ENCODE measurements around the gene ME3.
A peak's percentile ranks its signal among the peaks of the same experiment; 100 is the strongest.
"Not testable (repeated sequence)": the region's sequence is repeated elsewhere in the genome, so short reads cannot be mapped to it uniquely, and the experiment has no call there.

ME3 gene

DNA sequence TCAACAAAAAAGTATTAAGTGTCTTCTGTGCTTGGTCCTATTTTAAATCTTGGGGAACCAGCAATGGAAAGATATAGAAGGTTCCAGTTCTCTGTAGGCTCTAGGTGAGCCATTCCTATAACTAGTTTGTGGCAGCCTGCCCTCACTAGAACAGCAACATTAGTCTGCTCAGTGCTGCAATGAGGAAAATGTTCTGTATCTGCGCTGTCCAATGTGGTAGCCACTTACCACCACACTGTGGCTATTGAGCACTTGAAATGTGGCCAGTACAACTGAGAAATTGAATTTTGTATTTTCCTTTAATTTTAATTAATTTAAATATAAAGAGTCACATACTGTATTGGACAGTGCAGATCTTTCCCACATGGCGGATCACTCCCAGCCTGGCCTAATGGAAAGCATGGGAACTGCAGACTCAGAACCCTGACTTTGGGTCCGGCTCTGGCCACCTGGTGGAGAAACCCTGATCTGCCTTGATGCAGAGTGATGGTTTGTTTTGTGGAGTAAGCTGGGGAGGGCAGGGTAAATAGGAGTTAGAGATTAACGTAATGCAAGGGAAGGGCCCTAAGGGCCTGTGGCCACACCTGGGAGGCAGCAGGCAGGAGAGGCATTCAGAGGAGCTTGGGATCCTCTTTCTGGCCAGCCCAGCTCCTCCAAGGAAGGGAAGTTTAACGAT is 101.0 kb downstream of the ME3 start:
- no peak for DNase-seq (ENCODE audit: low read depth)
- TF ChIP-seq, protein P1, sequence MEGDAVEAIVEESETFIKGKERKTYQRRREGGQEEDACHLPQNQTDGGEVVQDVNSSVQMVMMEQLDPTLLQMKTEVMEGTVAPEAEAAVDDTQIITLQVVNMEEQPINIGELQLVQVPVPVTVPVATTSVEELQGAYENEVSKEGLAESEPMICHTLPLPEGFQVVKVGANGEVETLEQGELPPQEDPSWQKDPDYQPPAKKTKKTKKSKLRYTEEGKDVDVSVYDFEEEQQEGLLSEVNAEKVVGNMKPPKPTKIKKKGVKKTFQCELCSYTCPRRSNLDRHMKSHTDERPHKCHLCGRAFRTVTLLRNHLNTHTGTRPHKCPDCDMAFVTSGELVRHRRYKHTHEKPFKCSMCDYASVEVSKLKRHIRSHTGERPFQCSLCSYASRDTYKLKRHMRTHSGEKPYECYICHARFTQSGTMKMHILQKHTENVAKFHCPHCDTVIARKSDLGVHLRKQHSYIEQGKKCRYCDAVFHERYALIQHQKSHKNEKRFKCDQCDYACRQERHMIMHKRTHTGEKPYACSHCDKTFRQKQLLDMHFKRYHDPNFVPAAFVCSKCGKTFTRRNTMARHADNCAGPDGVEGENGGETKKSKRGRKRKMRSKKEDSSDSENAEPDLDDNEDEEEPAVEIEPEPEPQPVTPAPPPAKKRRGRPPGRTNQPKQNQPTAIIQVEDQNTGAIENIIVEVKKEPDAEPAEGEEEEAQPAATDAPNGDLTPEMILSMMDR (IDR thresholded peaks at IDR 0.05; ENCODE audit: low read depth, low read length, missing control alignments) = peak; percentile 40
- H3K4me3 ChIP-seq (ENCODE audit: low read depth, low read length) = no peak overlapping the region

DNA sequence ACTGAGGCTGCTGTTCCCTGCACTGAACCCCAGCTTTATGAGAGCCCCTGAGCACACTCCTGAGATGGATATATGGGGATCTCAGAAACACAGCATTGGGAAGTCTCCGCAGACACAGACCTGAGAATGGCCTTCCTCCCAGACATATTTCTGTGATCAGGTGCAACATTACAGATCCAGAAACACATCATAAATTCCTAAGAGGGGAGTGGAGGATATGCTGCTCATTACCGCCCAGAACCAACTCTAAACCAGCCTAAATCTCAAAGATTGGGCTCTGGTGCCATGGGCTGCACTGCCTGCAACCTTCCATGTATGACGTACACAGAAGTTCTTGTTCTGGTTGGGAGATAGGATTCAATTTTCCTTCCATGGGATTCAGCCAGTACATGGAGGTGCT is 102.0 kb downstream of the ME3 start:
- H3K4me3 ChIP-seq (ENCODE audit: low read depth, low read length) = no peak overlapping the region
- DNase-seq (ENCODE audit: low read depth) = no peak
- TF ChIP-seq, protein P1 (IDR thresholded peaks at IDR 0.05; ENCODE audit: low read depth, low read length, missing control alignments) = no peak

DNA sequence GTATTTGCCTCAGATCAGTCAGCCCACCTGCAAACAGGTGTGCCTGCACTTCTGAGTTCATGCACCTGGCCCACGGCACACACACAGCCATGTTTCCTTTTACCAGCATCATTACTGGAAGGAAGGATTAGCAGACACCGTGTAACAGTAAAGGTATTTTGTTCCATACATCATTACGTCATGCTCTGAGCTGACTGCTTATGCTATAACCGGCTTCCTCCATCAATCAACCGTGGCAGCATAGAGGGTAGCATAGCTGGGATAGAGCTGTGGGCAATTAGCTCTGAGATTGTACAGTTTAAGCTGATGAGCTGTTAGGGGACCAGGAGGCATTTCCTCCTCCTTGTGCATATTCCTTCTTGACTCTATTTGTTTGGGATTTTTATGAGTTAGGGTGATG is 102.4 kb downstream of the ME3 start:
- no peak overlapping the region for H3K4me3 ChIP-seq (ENCODE audit: low read depth, low read length)
- TF ChIP-seq, protein P1 (IDR thresholded peaks at IDR 0.05; ENCODE audit: low read depth, low read length, missing control alignments) = no peak
- no peak for DNase-seq (ENCODE audit: low read depth)

DNA sequence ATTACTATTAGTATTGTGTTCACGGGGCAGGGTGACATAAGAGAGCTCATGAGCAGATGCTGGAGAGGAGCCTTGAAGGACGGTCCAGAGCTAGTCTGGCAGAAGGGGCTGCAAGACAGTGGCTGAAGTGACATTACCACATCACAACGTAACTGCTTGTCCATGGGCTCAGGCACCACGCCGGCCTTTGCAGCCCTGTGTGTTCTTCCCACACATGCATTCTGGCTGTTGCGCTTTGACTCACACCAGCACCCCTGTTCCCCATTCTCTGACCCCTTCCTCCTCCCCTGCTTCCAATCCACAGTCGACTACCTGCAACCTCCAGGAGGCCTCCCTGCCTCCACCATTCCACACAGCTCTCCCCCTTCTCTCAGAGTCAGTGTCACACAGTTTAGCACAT is 103.3 kb downstream of the ME3 start:
- TF ChIP-seq, protein P1 (IDR thresholded peaks at IDR 0.05; ENCODE audit: low read depth, low read length, missing control alignments) = no peak
- no peak for DNase-seq (ENCODE audit: low read depth)

DNA sequence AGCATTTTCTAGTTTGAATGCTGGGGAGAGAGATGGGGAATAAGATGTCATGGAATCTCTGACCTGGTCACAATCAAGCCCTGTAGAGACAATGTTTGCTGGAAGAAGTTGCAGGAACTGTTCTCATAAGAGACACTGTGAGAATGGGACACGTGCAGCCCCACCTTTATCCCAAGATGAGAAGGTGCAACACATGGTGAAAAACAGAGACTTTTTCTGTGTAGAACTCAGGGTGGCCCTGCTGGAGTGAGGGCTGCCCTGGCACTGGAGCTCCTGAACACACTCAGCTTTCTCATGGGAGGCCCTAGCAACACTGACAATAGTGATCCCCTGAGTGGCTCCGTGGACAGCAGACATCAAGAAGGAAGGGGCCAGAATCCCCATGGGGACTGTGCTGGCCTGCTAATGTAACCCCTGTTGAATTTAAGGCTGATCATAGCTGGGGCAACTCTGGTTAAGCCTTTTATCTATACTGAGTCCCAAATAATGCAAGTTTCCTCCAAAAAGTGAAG is 106.6 kb downstream of the ME3 start:
- TF ChIP-seq, protein P1 (IDR thresholded peaks at IDR 0.05; ENCODE audit: low read depth, low read length, missing control alignments) = no peak
- H3K4me3 ChIP-seq (ENCODE audit: low read depth, low read length) = no peak overlapping the region
- no peak for DNase-seq (ENCODE audit: low read depth)

More for the DNA sequence above, 103.3 kb downstream of the ME3 start:
- no peak overlapping the region for H3K4me3 ChIP-seq (ENCODE audit: low read depth, low read length)

DNA sequence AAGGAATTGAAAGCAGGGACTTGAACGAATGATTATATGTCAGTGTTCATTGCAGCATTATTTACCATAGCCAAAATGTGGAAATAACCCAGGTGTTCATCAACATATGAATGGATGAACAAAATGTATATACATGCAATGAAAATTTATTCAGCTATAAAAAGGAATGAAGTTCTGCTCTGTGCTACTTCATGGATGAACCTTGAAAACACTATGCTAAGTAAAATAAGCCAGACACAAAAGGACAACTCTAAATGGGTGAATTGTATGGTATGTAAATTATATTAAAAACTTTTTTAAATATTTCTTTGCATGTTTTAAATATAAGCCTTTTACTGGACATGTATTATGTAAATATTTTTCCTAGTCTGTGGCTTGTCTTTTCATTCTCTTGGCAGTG is 107.0 kb downstream of the ME3 start:
- no peak for DNase-seq (ENCODE audit: low read depth)
- TF ChIP-seq, protein P1 (IDR thresholded peaks at IDR 0.05; ENCODE audit: low read depth, low read length, missing control alignments) = no peak
- no peak overlapping the region for H3K4me3 ChIP-seq (ENCODE audit: low read depth, low read length)

DNA sequence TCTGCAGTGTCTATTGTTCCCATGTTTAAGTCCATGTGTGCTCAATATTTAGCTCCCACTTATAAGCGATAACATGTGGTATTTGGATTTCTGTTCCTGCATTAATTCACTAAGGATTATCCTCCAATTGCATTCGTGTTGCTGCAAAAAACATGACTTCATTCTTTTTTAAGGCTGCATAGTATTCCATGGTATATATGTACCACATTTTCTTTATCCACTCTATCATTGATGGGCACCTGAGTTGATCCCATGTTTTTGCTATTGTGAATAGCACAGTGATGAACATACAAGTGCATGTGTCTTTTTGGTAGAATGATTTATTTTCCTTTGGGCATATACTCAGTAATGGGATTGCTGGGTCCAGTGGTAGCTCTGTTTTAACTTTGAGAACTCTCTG is 109.6 kb downstream of the ME3 start:
- not testable (repeated sequence) for DNase-seq (ENCODE audit: low read depth); H3K4me3 ChIP-seq (ENCODE audit: low read depth, low read length)
